Daoy (cell line): ENCODE results near the gene PRSS57. TPM values are rescaled to one million over a fixed set of nuclear protein-coding genes. Genes with fewer than 3 reads are reported as not detected.
"Not testable (repeated sequence)": the region's sequence is repeated elsewhere in the genome, so short reads cannot be mapped to it uniquely, and the experiment has no call there.

ENCODE experiments used
- DNase-seq: peaks from one replicate; pipeline ENCODE4 v3.0.0-alpha.2; 2015; ENCODE audit warnings: low read depth
- total RNA-seq: library from RNA; depleted of rRNA; stranded (reverse); fragments of >200 nt; shearing (Covaris generic); gene quantifications from 2 replicates; pipeline ENCODE4 v1.2.3, GENCODE V29; 2014

The PRSS57 gene
- total RNA-seq, 1 experiment from 2014 or later = not detected

- no peak for DNase-seq
Measured at GRCh38 chr19:723247-723646, 28.0 kb upstream of the PRSS57 start.

- DNase-seq = peak; percentile 58
Measured at GRCh38 chr19:722553-723101, 27.4 kb upstream of the PRSS57 start.

- DNase-seq = no peak
Measured at GRCh38 chr19:720345-721160, 25.3 kb upstream of the PRSS57 start.

- DNase-seq = no peak
Measured at GRCh38 chr19:719636-720344, 24.5 kb upstream of the PRSS57 start.

- no peak for DNase-seq
Measured at GRCh38 chr19:718991-719512, 23.8 kb upstream of the PRSS57 start.

- DNase-seq = no peak
Measured at GRCh38 chr19:718251-718951, 23.1 kb upstream of the PRSS57 start.

GRCh38 chr19:715347-715746, 20.1 kb upstream of the PRSS57 start:
- DNase-seq = no peak

GRCh38 chr19:711254-711653, 16.0 kb upstream of the PRSS57 start:
- DNase-seq = no peak

- no peak for DNase-seq
Measured at GRCh38 chr19:710767-711166, 15.5 kb upstream of the PRSS57 start.

GRCh38 chr19:709965-710571, 14.8 kb upstream of the PRSS57 start:
- no peak for DNase-seq

- no peak for DNase-seq
Measured at GRCh38 chr19:709196-709964, 14.1 kb upstream of the PRSS57 start.

- DNase-seq = no peak
Measured at GRCh38 chr19:708154-709143, 13.2 kb upstream of the PRSS57 start, which contains the start of gene PALM. PALM (plus strand) TSS chr19:708935; CDS start chr19:709147, 212 bp downstream.

- no peak for DNase-seq
Measured at GRCh38 chr19:704447-704741, 9.1 kb upstream of the PRSS57 start.

- DNase-seq = peak; percentile 72
Measured at GRCh38 chr19:703651-704446, 8.6 kb upstream of the PRSS57 start.

- no peak for DNase-seq
Measured at GRCh38 chr19:703329-703650, 8.0 kb upstream of the PRSS57 start.

GRCh38 chr19:702847-703246, 7.6 kb upstream of the PRSS57 start:
- not testable (repeated sequence) for DNase-seq

- not testable (repeated sequence) for DNase-seq
Measured at GRCh38 chr19:699885-700284, 4.6 kb upstream of the PRSS57 start.

GRCh38 chr19:698529-698928, 3.3 kb upstream of the PRSS57 start:
- DNase-seq = not testable (repeated sequence)
